NCI-H226 (cell line): ENCODE results near the gene CXorf66.
"Not testable (repeated sequence)": the region's sequence is repeated elsewhere in the genome, so short reads cannot be mapped to it uniquely, and the experiment has no call there.

Experiments used
- DNase-seq: peaks from one replicate; pipeline ENCODE4 v3.0.0-alpha.2; 2015

The CXorf66 gene

GRCh38 chrX:139924696-139925095 lies 40.6 kb downstream of the CXorf66 start:
- DNase-seq, result no peak

- DNase-seq, result peak; percentile 7
These were observed 41.1 kb downstream of the CXorf66 start for GRCh38 chrX:139924069-139924695.

- not testable (repeated sequence) for DNase-seq
These were observed 44.2 kb downstream of the CXorf66 start for GRCh38 chrX:139921142-139921541.

GRCh38 chrX:139920316-139920715 lies 45.0 kb downstream of the CXorf66 start:
- no peak for DNase-seq

GRCh38 chrX:139914421-139914820 lies 50.9 kb downstream of the CXorf66 start:
- no peak for DNase-seq

- no peak for DNase-seq
These were observed 55.6 kb downstream of the CXorf66 start for GRCh38 chrX:139909712-139910111.

- no peak for DNase-seq
These were observed 58.2 kb downstream of the CXorf66 start for GRCh38 chrX:139907078-139907477.

- DNase-seq, result no peak
These were observed 59.6 kb downstream of the CXorf66 start for GRCh38 chrX:139905743-139906142.
